HuH-7 (cell line): Measurements from ENCODE around the gene IRF8.
"Not testable (repeated sequence)": the region's sequence is repeated elsewhere in the genome, so short reads cannot be mapped to it uniquely, and the experiment has no call there.

Experiments used
- DNase-seq: peaks from one replicate; pipeline ENCODE4 v3.0.0; 2011; ENCODE audit warnings: low spot score

Gene IRF8

GRCh38 chr16:85935391-85935973, 36.5 kb downstream of the IRF8 start:
- DNase-seq = no peak

GRCh38 chr16:85935974-85936760, 37.2 kb downstream of the IRF8 start:
- no peak for DNase-seq

GRCh38 chr16:85936816-85937215, 37.9 kb downstream of the IRF8 start:
- DNase-seq = no peak

GRCh38 chr16:85940214-85940613, 41.3 kb downstream of the IRF8 start:
- no peak for DNase-seq

- DNase-seq = no peak
These were observed 43.1 kb downstream of the IRF8 start for GRCh38 chr16:85941863-85942644.

- not testable (repeated sequence) for DNase-seq
These were observed 43.7 kb downstream of the IRF8 start for GRCh38 chr16:85942659-85943058.

- DNase-seq = no peak
These were observed 44.7 kb downstream of the IRF8 start for GRCh38 chr16:85943711-85944110.

GRCh38 chr16:85944572-85945423, 45.8 kb downstream of the IRF8 start:
- no peak for DNase-seq

GRCh38 chr16:85945424-85945751, 46.4 kb downstream of the IRF8 start:
- no peak for DNase-seq

- DNase-seq = no peak
These were observed 47.7 kb downstream of the IRF8 start for GRCh38 chr16:85946541-85947124.

- DNase-seq = no peak
These were observed 48.5 kb downstream of the IRF8 start for GRCh38 chr16:85947230-85948137.

GRCh38 chr16:85948138-85948509, 49.2 kb downstream of the IRF8 start:
- DNase-seq = no peak

- no peak for DNase-seq
These were observed 49.8 kb downstream of the IRF8 start for GRCh38 chr16:85948616-85949265.

GRCh38 chr16:85950136-85950918, 51.4 kb downstream of the IRF8 start:
- no peak for DNase-seq

GRCh38 chr16:85952197-85952596, 53.2 kb downstream of the IRF8 start:
- DNase-seq = no peak

- DNase-seq = no peak
These were observed 53.8 kb downstream of the IRF8 start for GRCh38 chr16:85952811-85953210.

GRCh38 chr16:85954927-85955519, 56.1 kb downstream of the IRF8 start:
- no peak for DNase-seq

GRCh38 chr16:85955566-85955965, 56.6 kb downstream of the IRF8 start:
- no peak for DNase-seq

- DNase-seq = no peak
These were observed 57.5 kb downstream of the IRF8 start for GRCh38 chr16:85956426-85956825.
